Naive thymus-derived CD8-positive, alpha-beta T cell (primary cell): ENCODE measurements around the gene MUC4. TPM values are rescaled to one million over a fixed set of nuclear protein-coding genes. Genes with fewer than 3 reads are reported as not detected.
"Not testable (repeated sequence)": the region's sequence is repeated elsewhere in the genome, so short reads cannot be mapped to it uniquely, and the experiment has no call there.

Source experiments
- ATAC-seq, 2 donors: fragments of 150-1000 bp; cut with Tn5 transposase in 1 of 2; sonication (Bioruptor Pico), chemical (Tn5 transposase) in 1 of 2; 1 replicate in 1 of 2; 2 replicates in 1 of 2; pipeline ENCODE4 v1.10.0; 2021; ENCODE audit warnings: mild to moderate bottlenecking in 2 of 2, moderate library complexity in 2 of 2
- POLR2A ChIA-PET: fragments of 350-600 bp; sonication (Branson Sonifier 250); formaldehyde crosslinking; loops from one replicate; lab custom pipeline; 2021; ENCODE audit warnings: antibody characterized with exemption; lab: Charles Lee
- DNase-seq, 10 donors: peaks; one replicate each; pipeline versions ENCODE4 v3.0.0 to v3.0.0-alpha.2; 2020 to 2022
- H3K27ac Mint-ChIP-seq, 10 donors: one replicate each; pipeline ENCODE4 v1.8.0; 2020 to 2022; ENCODE audit warnings: mild to moderate bottlenecking in 10 of 10, mixed read lengths in 10 of 10, moderate library complexity in 4 of 10, inconsistent platforms in 1 of 10
- H3K27me3 Mint-ChIP-seq, 5 donors: one replicate each; pipeline ENCODE4 v1.8.0; 2021 to 2022; ENCODE audit warnings: mixed read lengths in 5 of 5
- H3K36me3 Mint-ChIP-seq, 3 donors: one replicate each; pipeline ENCODE4 v1.8.0; 2020 to 2022; ENCODE audit warnings: mixed read lengths in 3 of 3, mild to moderate bottlenecking in 2 of 3, inconsistent platforms in 1 of 3
- H3K4me1 Mint-ChIP-seq, 4 donors: one replicate each; pipeline ENCODE4 v1.8.0; 2021 to 2022; ENCODE audit warnings: mixed read lengths in 4 of 4
- H3K4me3 Mint-ChIP-seq, 10 donors: one replicate each; pipeline ENCODE4 v1.8.0; 2020 to 2022; ENCODE audit warnings: mild to moderate bottlenecking in 10 of 10, mixed read lengths in 10 of 10, moderate library complexity in 6 of 10, inconsistent platforms in 1 of 10
- H3K9me3 Mint-ChIP-seq, 9 donors: one replicate each; pipeline ENCODE4 v1.8.0; 2020 to 2022; ENCODE audit warnings: mixed read lengths in 9 of 9, mild to moderate bottlenecking in 3 of 9, inconsistent platforms in 1 of 9, moderate library complexity in 1 of 9
- polyA plus RNA-seq, 3 donors: library from polyadenylated mRNA; unstranded; fragments of 300-500 nt; fragmentation: Illumina TruSeq; gene quantifications; one replicate each; pipeline ENCODE4 v1.2.3, GENCODE V29; 2021
- total RNA-seq, 8 experiments: library from RNA in 2 of 8; stranded (reverse) in 2 of 8; gene quantifications; one replicate each; pipeline ENCODE4 v1.2.3 and lab custom pipeline; 2021 to 2026

MUC4 gene
- total and polyA plus RNA-seq, 5 experiments from 2014 or later, result not detected

- peaks cover 0 to 1% (median 0%) of the 10 kb centered on the region in 9 donors for H3K9me3 Mint-ChIP-seq
- no peak for ATAC-seq
- POLR2A ChIA-PET, result no interaction called here
These were observed 5.9 kb upstream of the MUC4 start for GRCh38 chr3:195817578-195818135.

GRCh38 chr3:195816276-195816913 is 4.7 kb upstream of the MUC4 start:
- H3K27me3 Mint-ChIP-seq, H3K36me3 Mint-ChIP-seq, H3K9me3 Mint-ChIP-seq, H3K27ac Mint-ChIP-seq, H3K4me1 Mint-ChIP-seq, ATAC-seq, DNase-seq, POLR2A ChIA-PET, H3K4me3 Mint-ChIP-seq: not testable (repeated sequence)

More at GRCh38 chr3:195817578-195818135, 5.9 kb upstream of the MUC4 start:
- Mint-ChIP-seq H3K4me3 (no peak overlapping the region), H3K27ac (peak overlapping the region in 1 of 10 donors; percentile 70), H3K27me3 (peaks cover 0 to 4% (median 2%) of the 10 kb centered on the region in 5 donors), H3K4me1 (peaks cover 0 to 2% (median 0%) of the 10 kb centered on the region in 4 donors), H3K36me3 (no peaks in the 10 kb centered on the region)
- no peak for DNase-seq

GRCh38 chr3:195815169-195815771 is 3.5 kb upstream of the MUC4 start:
- Mint-ChIP-seq H3K4me1 (peaks cover 0 to 6% (median 0%) of the 10 kb centered on the region in 4 donors), H3K27ac (no peak overlapping the region), H3K27me3 (peaks cover 0 to 16% (median 3%) of the 10 kb centered on the region in 5 donors), H3K36me3 (no peaks in the 10 kb centered on the region), H3K4me3 (no peak overlapping the region), H3K9me3 (peaks cover 0 to 1% (median 0%) of the 10 kb centered on the region in 9 donors)
- ATAC-seq (no peak), DNase-seq (peak in 1 of 10 donors; percentile 35)
- POLR2A ChIA-PET, result no interaction called here

GRCh38 chr3:195813916-195814640 is 2.3 kb upstream of the MUC4 start:
- no peak overlapping the region for H3K27ac Mint-ChIP-seq
- POLR2A ChIA-PET, result no interaction called here
- H3K9me3 Mint-ChIP-seq, result peaks cover 0 to 1% (median 0%) of the 10 kb centered on the region in 9 donors
- peaks cover 0 to 16% (median 3%) of the 10 kb centered on the region in 5 donors for H3K27me3 Mint-ChIP-seq
- H3K4me1 Mint-ChIP-seq, result peaks cover 0 to 6% (median 0%) of the 10 kb centered on the region in 4 donors
- ATAC-seq, result no peak
- peak in 1 of 10 donors; percentile 36 for DNase-seq
- no peaks in the 10 kb centered on the region for H3K36me3 Mint-ChIP-seq
- H3K4me3 Mint-ChIP-seq, result no peak overlapping the region

- peaks cover 0 to 5% (median 2%) of the 10 kb centered on the region in 4 donors for H3K4me1 Mint-ChIP-seq
- DNase-seq (no peak), ATAC-seq (no peak)
- peaks cover 0 to 1% (median 0%) of the 10 kb centered on the region in 9 donors for H3K9me3 Mint-ChIP-seq
- no peaks in the 10 kb centered on the region for H3K36me3 Mint-ChIP-seq
- H3K27ac Mint-ChIP-seq, result peak overlapping the region in 1 of 10 donors; percentile 27
- POLR2A ChIA-PET, result no interaction called here
- H3K4me3 Mint-ChIP-seq, result no peak overlapping the region
- peaks cover 0 to 16% (median 3%) of the 10 kb centered on the region in 5 donors for H3K27me3 Mint-ChIP-seq
These were observed 637 bp upstream of the MUC4 start for GRCh38 chr3:195812366-195812765.

GRCh38 chr3:195810455-195810845 is 1.3 kb downstream of the MUC4 start:
- POLR2A ChIA-PET, result interaction anchor here (0.6 kb wide), 1 partner anchor 72 kb away, joined by 3 read pairs; no protein-coding TSS in a partner anchor
- DNase-seq (peak in 1 of 10 donors; percentile 9), ATAC-seq (no peak)
- Mint-ChIP-seq H3K27ac (no peak overlapping the region), H3K4me1 (peaks cover 8 to 15% (median 9%) of the 10 kb centered on the region in 4 donors), H3K4me3 (no peak overlapping the region), H3K27me3 (peaks cover 2 to 26% (median 3%) of the 10 kb centered on the region in 5 donors), H3K36me3 (no peaks in the 10 kb centered on the region), H3K9me3 (no peaks in the 10 kb centered on the region)

GRCh38 chr3:195809796-195810454 is 1.8 kb downstream of the MUC4 start:
- H3K36me3 Mint-ChIP-seq, result no peaks in the 10 kb centered on the region
- peaks cover 11 to 19% (median 13%) of the 10 kb centered on the region in 4 donors for H3K4me1 Mint-ChIP-seq
- POLR2A ChIA-PET, result no interaction called here
- peaks cover 2 to 26% (median 3%) of the 10 kb centered on the region in 5 donors for H3K27me3 Mint-ChIP-seq
- no peak for ATAC-seq
- H3K4me3 Mint-ChIP-seq, result no peak overlapping the region
- no peaks in the 10 kb centered on the region for H3K9me3 Mint-ChIP-seq
- DNase-seq, result peak in 1 of 10 donors; percentile 45
- no peak overlapping the region for H3K27ac Mint-ChIP-seq

- H3K27ac Mint-ChIP-seq, result no peak overlapping the region
- DNase-seq (peak in 1 of 10 donors; percentile 46), ATAC-seq (no peak)
- peaks cover 2 to 26% (median 3%) of the 10 kb centered on the region in 5 donors for H3K27me3 Mint-ChIP-seq
- no peak overlapping the region for H3K4me3 Mint-ChIP-seq
- no peaks in the 10 kb centered on the region for H3K9me3 Mint-ChIP-seq
- no peaks in the 10 kb centered on the region for H3K36me3 Mint-ChIP-seq
- POLR2A ChIA-PET, result no interaction called here
- H3K4me1 Mint-ChIP-seq, result peaks cover 11 to 25% (median 18%) of the 10 kb centered on the region in 4 donors
These were observed 2.4 kb downstream of the MUC4 start for GRCh38 chr3:195809291-195809785.

- no peak overlapping the region for H3K27ac Mint-ChIP-seq
- no peaks in the 10 kb centered on the region for H3K36me3 Mint-ChIP-seq
- peaks cover 12 to 30% (median 23%) of the 10 kb centered on the region in 4 donors for H3K4me1 Mint-ChIP-seq
- peaks cover 2 to 26% (median 3%) of the 10 kb centered on the region in 5 donors for H3K27me3 Mint-ChIP-seq
- no peaks in the 10 kb centered on the region for H3K9me3 Mint-ChIP-seq
- peak in 1 of 10 donors; percentile 26 for DNase-seq
- H3K4me3 Mint-ChIP-seq, result no peak overlapping the region
- POLR2A ChIA-PET, result no interaction called here
- no peak for ATAC-seq
These were observed 2.9 kb downstream of the MUC4 start for GRCh38 chr3:195808741-195809290.

- peak in 1 of 10 donors; percentile 50 for DNase-seq
- Mint-ChIP-seq H3K36me3 (no peaks in the 10 kb centered on the region), H3K27me3 (peaks cover 2 to 26% (median 3%) of the 10 kb centered on the region in 5 donors), H3K9me3 (no peaks in the 10 kb centered on the region), H3K4me1 (peaks cover 19 to 41% (median 34%) of the 10 kb centered on the region in 4 donors), H3K27ac (no peak overlapping the region), H3K4me3 (no peak overlapping the region)
- no peak for ATAC-seq
- POLR2A ChIA-PET, result no interaction called here
These were observed 4.0 kb downstream of the MUC4 start for GRCh38 chr3:195807681-195808121.

- Mint-ChIP-seq H3K4me3 (no peak overlapping the region), H3K27ac (no peak overlapping the region), H3K36me3 (no peaks in the 10 kb centered on the region), H3K27me3 (peaks cover 2 to 25% (median 3%) of the 10 kb centered on the region in 5 donors), H3K9me3 (no peaks in the 10 kb centered on the region), H3K4me1 (peaks cover 24 to 49% (median 43%) of the 10 kb centered on the region in 4 donors)
- DNase-seq (peak in 1 of 10 donors; percentile 9), ATAC-seq (no peak)
- POLR2A ChIA-PET, result no interaction called here
These were observed 4.9 kb downstream of the MUC4 start for GRCh38 chr3:195806916-195807231.
